Activated CD8-positive, alpha-beta memory T cell treated with anti-CD3 and anti-CD28 coated beads for 24 hours (primary cell): Measurements from ENCODE around the gene HNRNPU.

ENCODE experiments used
- DNase-seq: peaks from one replicate; pipeline ENCODE4 v3.0.0-alpha.2; 2020

The HNRNPU gene

GRCh38 chr1:244800821-244801220 lies 63.5 kb downstream of the HNRNPU start:
- no peak for DNase-seq
